OCI-LY3 (cell line): Measurements from ENCODE around the gene OGFOD1.

ENCODE experiments used
- H2AFZ ChIP-seq: fragments of 200-600, 300-600 bp; shearing (Covaris generic); 2 replicates; pipeline ENCODE4 v1.6.0; 2014; ENCODE audit warnings: antibody characterized with exemption, low read depth, low read length
- H3K27ac ChIP-seq: fragments of 200-600, 300-600 bp; sonication (generic); 2 replicates; pipeline ENCODE4 v1.5.1; 2014; ENCODE audit warnings: mild to moderate bottlenecking, low read length, moderate library complexity, mixed read lengths
- H3K27me3 ChIP-seq: fragments of 200-600, 300-600 bp; sonication (generic); 2 replicates; pipeline ENCODE4 v1.6.1; 2014; ENCODE audit warnings: low read depth, low read length, mixed read lengths
- H3K36me3 ChIP-seq: fragments of 200-600, 300-600 bp; sonication (generic); replicated peaks from 2 replicates; pipeline ENCODE3; 2014; ENCODE audit warnings: low read depth, low read length, mixed read lengths
- H3K4me1 ChIP-seq: fragments of 300-600, 200-600 bp; sonication (generic); 2 replicates; pipeline ENCODE4 v1.6.1; 2014; ENCODE audit warnings: low read length, mixed read lengths
- H3K4me2 ChIP-seq: fragments of 200-600, 300-600 bp; sonication (generic); 2 replicates; pipeline ENCODE4 v1.6.1; 2014; ENCODE audit warnings: low read length, mixed read lengths
- H3K4me3 ChIP-seq: fragments of 300-600, 200-600 bp; sonication (generic); 2 replicates; pipeline ENCODE4 v1.5.1; 2014; ENCODE audit warnings: antibody characterized with exemption, mild to moderate bottlenecking, low read length, moderate library complexity
- H3K79me2 ChIP-seq: fragments of 300-600, 200-600 bp; shearing (Covaris generic); 2 replicates; pipeline ENCODE4 v1.6.1; 2014; ENCODE audit warnings: mild to moderate bottlenecking, low read length, mixed read lengths
- H3K9ac ChIP-seq: fragments of 300-600, 200-600 bp; shearing (Covaris generic); 2 replicates; pipeline ENCODE4 v1.6.0; 2014; ENCODE audit warnings: mild to moderate bottlenecking, low read length, moderate library complexity
- H3K9me3 ChIP-seq: fragments of 200-600, 300-600 bp; shearing (Covaris generic); 2 replicates; pipeline ENCODE4 v1.6.1; 2014; ENCODE audit warnings: low read length, mixed read lengths; ENCODE audit not compliant: insufficient read depth
- H4K20me1 ChIP-seq: fragments of 200-600, 300-600 bp; sonication (generic); 2 replicates; pipeline ENCODE4 v1.6.1; 2016; ENCODE audit warnings: low read length, mixed read lengths; ENCODE audit not compliant: insufficient read depth
- EZH2phosphoT487 ChIP-seq: fragments of 200-600 bp; shearing (Covaris generic); IDR thresholded peaks from 2 replicates; pipeline ENCODE4 v1.6.1; 2018; ENCODE audit warnings: antibody characterized with exemption, mixed run types, low read depth
- TF ChIP-seq, protein P1 (sequence below): fragments of 200-600, 300-600 bp; sonication (generic); IDR thresholded peaks from 2 replicates; pipeline ENCODE4 v1.5.1; 2014; ENCODE audit warnings: antibody characterized with exemption, low read length, low read depth

OGFOD1 gene

DNA sequence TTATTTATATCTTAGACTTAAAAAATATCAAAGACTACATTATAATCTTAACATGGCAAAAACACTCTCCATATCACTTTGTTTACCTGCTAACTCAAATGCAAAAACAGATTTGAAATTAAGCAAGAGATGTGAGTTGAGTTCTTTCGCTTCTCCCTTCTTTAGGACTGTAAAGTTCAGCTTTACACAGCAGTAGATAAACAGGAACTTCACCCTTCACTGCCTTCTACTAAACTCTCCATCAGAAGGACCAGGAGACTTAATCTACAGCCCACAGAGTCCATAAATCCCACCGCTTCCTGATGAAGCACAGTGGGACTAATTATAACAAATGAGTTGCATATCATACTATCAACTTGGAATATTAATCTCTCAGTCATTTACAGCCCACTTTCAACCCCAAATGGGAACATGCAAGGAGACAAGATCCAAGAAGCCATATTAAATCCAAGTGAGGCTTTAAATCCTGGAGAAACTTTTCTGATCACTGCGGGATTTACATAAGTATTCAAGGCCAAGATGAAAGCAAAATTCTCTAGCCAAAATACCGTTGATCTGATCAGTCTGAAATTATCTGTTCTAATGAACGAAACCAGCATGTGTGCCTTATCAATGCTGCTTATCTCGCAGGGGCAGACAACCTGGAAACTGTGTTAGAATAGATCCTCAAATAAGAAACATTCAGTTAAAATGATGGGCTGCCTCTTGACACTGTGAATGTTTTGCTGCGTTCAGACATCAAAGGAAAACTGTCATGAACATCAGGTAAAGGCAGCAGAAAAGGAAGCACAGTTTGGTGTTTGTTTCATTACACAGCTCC, 27.6 kb upstream of the OGFOD1 start:
- H3K27me3 ChIP-seq: no peaks in the 10 kb centered on the region
- H3K9ac ChIP-seq: peak overlapping the region; percentile 90
- H2AFZ ChIP-seq: no peak overlapping the region
- H3K4me1 ChIP-seq: peaks cover 43% of the 10 kb centered on the region
- H3K79me2 ChIP-seq: peaks cover 64% of the 10 kb centered on the region
- H3K9me3 ChIP-seq: no peaks in the 10 kb centered on the region
- peaks cover 8% of the 10 kb centered on the region for H3K36me3 ChIP-seq
- peak overlapping the region; percentile 87 for H3K27ac ChIP-seq
- H4K20me1 ChIP-seq: peaks cover 39% of the 10 kb centered on the region
- TF ChIP-seq EZH2phosphoT487: no peak
- TF ChIP-seq, protein P1, sequence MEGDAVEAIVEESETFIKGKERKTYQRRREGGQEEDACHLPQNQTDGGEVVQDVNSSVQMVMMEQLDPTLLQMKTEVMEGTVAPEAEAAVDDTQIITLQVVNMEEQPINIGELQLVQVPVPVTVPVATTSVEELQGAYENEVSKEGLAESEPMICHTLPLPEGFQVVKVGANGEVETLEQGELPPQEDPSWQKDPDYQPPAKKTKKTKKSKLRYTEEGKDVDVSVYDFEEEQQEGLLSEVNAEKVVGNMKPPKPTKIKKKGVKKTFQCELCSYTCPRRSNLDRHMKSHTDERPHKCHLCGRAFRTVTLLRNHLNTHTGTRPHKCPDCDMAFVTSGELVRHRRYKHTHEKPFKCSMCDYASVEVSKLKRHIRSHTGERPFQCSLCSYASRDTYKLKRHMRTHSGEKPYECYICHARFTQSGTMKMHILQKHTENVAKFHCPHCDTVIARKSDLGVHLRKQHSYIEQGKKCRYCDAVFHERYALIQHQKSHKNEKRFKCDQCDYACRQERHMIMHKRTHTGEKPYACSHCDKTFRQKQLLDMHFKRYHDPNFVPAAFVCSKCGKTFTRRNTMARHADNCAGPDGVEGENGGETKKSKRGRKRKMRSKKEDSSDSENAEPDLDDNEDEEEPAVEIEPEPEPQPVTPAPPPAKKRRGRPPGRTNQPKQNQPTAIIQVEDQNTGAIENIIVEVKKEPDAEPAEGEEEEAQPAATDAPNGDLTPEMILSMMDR: no peak
- peak overlapping the region; percentile 86 for H3K4me2 ChIP-seq
- H3K4me3 ChIP-seq: peak overlapping the region; percentile 89

DNA sequence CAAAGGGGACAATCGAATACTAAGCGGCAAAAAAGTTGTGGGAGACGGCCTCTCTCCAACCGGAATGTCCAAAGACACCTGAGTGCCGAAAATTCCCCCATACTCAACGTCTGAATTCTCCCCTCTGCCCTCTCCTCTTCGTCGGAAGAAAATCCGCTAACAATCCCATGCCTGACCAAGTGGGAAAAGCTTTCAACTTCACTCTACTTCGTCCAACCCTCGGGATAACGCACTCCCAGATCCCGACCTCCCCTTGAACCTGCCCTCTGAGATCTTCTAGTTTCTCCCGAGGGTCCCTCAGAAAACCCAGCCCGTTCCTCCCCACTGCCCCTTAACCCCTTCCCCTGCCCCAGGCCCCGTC, 27.0 kb upstream of the OGFOD1 start:
- H3K27me3 ChIP-seq: no peaks in the 10 kb centered on the region
- H3K36me3 ChIP-seq: peaks cover 8% of the 10 kb centered on the region
- H3K4me1 ChIP-seq: peaks cover 43% of the 10 kb centered on the region
- peak overlapping the region; percentile 90 for H3K9ac ChIP-seq
- H3K4me3 ChIP-seq: peak overlapping the region; percentile 89
- H3K27ac ChIP-seq: peak overlapping the region; percentile 87
- no peak overlapping the region for H2AFZ ChIP-seq
- H3K4me2 ChIP-seq: peak overlapping the region; percentile 86
- TF ChIP-seq, protein P1: no peak
- no peak for TF ChIP-seq EZH2phosphoT487
- peaks cover 33% of the 10 kb centered on the region for H4K20me1 ChIP-seq
- peaks cover 58% of the 10 kb centered on the region for H3K79me2 ChIP-seq
- H3K9me3 ChIP-seq: no peaks in the 10 kb centered on the region

DNA sequence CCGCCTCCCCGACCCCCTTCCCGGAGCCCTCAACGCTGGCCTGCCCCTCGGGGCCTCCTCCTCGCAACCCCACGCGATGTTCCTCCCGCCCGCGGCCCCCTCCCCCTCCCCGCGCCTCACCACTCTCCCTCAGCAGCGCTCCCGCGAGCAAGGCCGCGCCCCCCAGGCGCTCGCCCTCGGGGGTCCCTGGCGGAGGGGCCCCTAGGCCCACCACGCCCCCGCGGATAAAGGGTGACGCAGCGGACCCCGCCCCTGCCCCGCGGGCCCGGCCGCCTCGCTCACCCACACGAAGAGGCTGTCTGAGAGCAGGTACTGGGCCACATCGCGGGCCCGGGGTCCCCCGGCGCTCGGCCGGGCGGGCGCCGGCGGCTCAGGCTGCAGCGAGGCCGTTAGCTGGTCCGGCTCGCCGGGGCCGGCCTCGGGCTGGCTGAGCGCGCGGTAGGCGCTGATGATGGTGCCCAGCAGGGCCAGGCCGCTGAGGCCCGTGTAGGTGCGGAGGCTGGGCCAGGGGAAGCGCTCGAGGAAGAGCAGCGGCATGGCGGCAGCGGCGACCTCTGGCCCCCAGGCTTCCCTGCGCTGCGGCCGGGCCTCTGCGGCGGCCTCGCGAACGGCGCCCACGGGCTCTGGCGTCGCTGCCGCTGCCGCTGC, 26.4 kb upstream of the OGFOD1 start:
- Histone ChIP-seq H3K4me3 (peak overlapping the region; percentile 89), H3K9me3 (no peaks in the 10 kb centered on the region), H3K79me2 (peaks cover 53% of the 10 kb centered on the region), H3K27me3 (no peaks in the 10 kb centered on the region), H3K4me1 (peaks cover 41% of the 10 kb centered on the region), H3K4me2 (peak overlapping the region; percentile 86), H4K20me1 (peaks cover 29% of the 10 kb centered on the region), H3K27ac (peak overlapping the region; percentile 87), H2AFZ (no peak overlapping the region), H3K9ac (peak overlapping the region; percentile 90), H3K36me3 (peaks cover 6% of the 10 kb centered on the region)
- TF ChIP-seq, protein P1: no peak
- TF ChIP-seq EZH2phosphoT487: no peak

DNA sequence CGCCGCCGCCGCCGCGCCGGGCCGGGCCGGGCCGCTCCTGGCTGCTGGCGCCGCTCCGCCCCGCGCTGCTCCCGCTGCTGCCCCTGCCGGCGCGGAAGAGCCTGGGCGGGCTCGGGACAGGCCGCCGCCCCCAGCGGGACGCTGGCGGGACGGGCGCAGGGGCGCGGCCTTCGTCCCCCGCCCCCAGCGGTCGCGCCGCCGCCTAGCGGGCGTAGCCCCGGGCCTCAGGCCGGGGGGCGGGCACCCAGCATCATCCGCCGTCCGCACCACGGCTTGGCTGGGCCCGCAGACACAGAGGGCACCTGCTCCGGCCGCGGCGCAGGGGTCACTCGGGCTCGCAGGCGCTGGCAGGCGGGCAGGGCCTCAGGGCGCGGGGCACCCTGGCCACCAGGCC, 25.9 kb upstream of the OGFOD1 start, which contains the start of gene AMFR:
Gene AMFR, minus strand, starts transcription at position 107 of the 394 bp plus-strand sequence. CDS start 218 bp downstream, outside the sequence.
- no peak for TF ChIP-seq EZH2phosphoT487
- TF ChIP-seq, protein P1: peak; percentile 25
- Histone ChIP-seq H3K79me2 (peaks cover 48% of the 10 kb centered on the region), H4K20me1 (peaks cover 24% of the 10 kb centered on the region), H3K4me2 (peak within 1 kb of the TSS; percentile 86), H3K4me1 (peaks cover 35% of the 10 kb centered on the region), H3K27ac (peak within 1 kb of the TSS; percentile 87), H3K4me3 (peak within 1 kb of the TSS; percentile 89), H3K9ac (peak within 1 kb of the TSS; percentile 90), H3K36me3 (peaks cover 7% of the 10 kb centered on the region), H3K27me3 (no peaks in the 10 kb centered on the region), H2AFZ (no peak within 1 kb of the TSS), H3K9me3 (no peaks in the 10 kb centered on the region)
